Activated T-helper 9 cell treated with anti-CD3 and anti-CD28 coated beads, Interleukin-2, amount 50 U/mL, for 16 hours (primary cell): ENCODE data around the gene RASD1.

Experiments used
- DNase-seq: peaks from one replicate; pipeline ENCODE4 v3.0.0-alpha.2; 2020; ENCODE audit warnings: low read depth

The RASD1 gene

GRCh38 chr17:17527534-17527933 is 31.3 kb upstream of the RASD1 start:
- DNase-seq = no peak

- DNase-seq = no peak
Observed at GRCh38 chr17:17526369-17526768, 30.2 kb upstream of the RASD1 start.

GRCh38 chr17:17525956-17526355 is 29.8 kb upstream of the RASD1 start:
- DNase-seq = no peak

GRCh38 chr17:17525311-17525710 is 29.1 kb upstream of the RASD1 start:
- DNase-seq = no peak

GRCh38 chr17:17523731-17524490 is 27.7 kb upstream of the RASD1 start:
- DNase-seq = no peak

GRCh38 chr17:17523001-17523730 is 27.0 kb upstream of the RASD1 start:
- DNase-seq = no peak

- no peak for DNase-seq
Observed at GRCh38 chr17:17520599-17521232, 24.5 kb upstream of the RASD1 start.

GRCh38 chr17:17519886-17520285 is 23.7 kb upstream of the RASD1 start:
- DNase-seq = no peak

GRCh38 chr17:17518951-17519350 is 22.8 kb upstream of the RASD1 start:
- no peak for DNase-seq

- DNase-seq = no peak
Observed at GRCh38 chr17:17518014-17518413, 21.8 kb upstream of the RASD1 start.

- DNase-seq = no peak
Observed at GRCh38 chr17:17516941-17517720, 20.9 kb upstream of the RASD1 start.

- no peak for DNase-seq
Observed at GRCh38 chr17:17515934-17516930, 20.0 kb upstream of the RASD1 start.

GRCh38 chr17:17514993-17515933 is 19.1 kb upstream of the RASD1 start:
- no peak for DNase-seq

- no peak for DNase-seq
Observed at GRCh38 chr17:17514361-17514992, 18.3 kb upstream of the RASD1 start.

GRCh38 chr17:17513626-17514025 is 17.4 kb upstream of the RASD1 start:
- no peak for DNase-seq

GRCh38 chr17:17512866-17513265 is 16.7 kb upstream of the RASD1 start:
- DNase-seq = no peak

- no peak for DNase-seq
Observed at GRCh38 chr17:17511881-17512858, 16.0 kb upstream of the RASD1 start.

GRCh38 chr17:17511293-17511741 is 15.1 kb upstream of the RASD1 start:
- DNase-seq = no peak
